Activated naive CD4-positive, alpha-beta T cell treated with anti-CD3 and anti-CD28 coated beads, Interleukin-2, amount 50 U/mL, for 72 hours (primary cell): ENCODE data around the gene REEP2. TPM values are rescaled to one million over a fixed set of nuclear protein-coding genes. Genes with fewer than 3 reads are reported as not detected.

Source experiments
- ATAC-seq, 2 donors: fragments of 150-1000 bp; cut with Tn5 transposase; 2 replicates each; pipeline ENCODE4 v1.10.0; 2021; ENCODE audit warnings: mild to moderate bottlenecking in 2 of 2, moderate library complexity in 2 of 2
- DNase-seq, 2 donors: peaks; one replicate each; pipeline ENCODE4 v3.0.0; 2021 to 2022; ENCODE audit warnings: low spot score in 2 of 2
- H3K27ac Mint-ChIP-seq, 2 donors: one replicate each; pipeline ENCODE4 v1.8.0; 2022; ENCODE audit warnings: mild to moderate bottlenecking in 2 of 2, mixed read lengths in 2 of 2
- H3K36me3 Mint-ChIP-seq, 2 donors: one replicate each; pipeline ENCODE4 v1.8.0; 2022; ENCODE audit warnings: mixed read lengths in 2 of 2
- H3K9me3 Mint-ChIP-seq, 2 donors: one replicate each; pipeline ENCODE4 v1.8.0; 2022; ENCODE audit warnings: mixed read lengths in 2 of 2
- total RNA-seq, 2 donors: library from RNA; stranded (reverse); gene quantifications; one replicate each; pipeline ENCODE4 v1.2.3, GENCODE V29; 2022

The REEP2 gene
- total RNA-seq, 2 donors from 2014 or later: 1.3 to 5.9 TPM

- peak overlapping the region; percentile 38 to 90 for H3K27ac Mint-ChIP-seq
- DNase-seq: no peak
- peaks cover 0 to 8% of the 10 kb centered on the region in 2 donors for H3K36me3 Mint-ChIP-seq
- peaks cover 0 to 4% of the 10 kb centered on the region in 2 donors for H3K9me3 Mint-ChIP-seq
- ATAC-seq: no peak
Observed at GRCh38 chr5:138460032-138460693, 21.3 kb downstream of the REEP2 start.

GRCh38 chr5:138461343-138462125 is 22.7 kb downstream of the REEP2 start:
- H3K36me3 Mint-ChIP-seq: peaks cover 4 to 9% of the 10 kb centered on the region in 2 donors
- peak in 1 of 2 donors; percentile 4 for ATAC-seq
- no peak for DNase-seq
- peak overlapping the region in 1 of 2 donors; percentile 90 for H3K27ac Mint-ChIP-seq
- H3K9me3 Mint-ChIP-seq: peaks cover 0 to 4% of the 10 kb centered on the region in 2 donors

- DNase-seq (no peak), ATAC-seq (no peak)
- peak overlapping the region; percentile 87 to 96 for H3K27ac Mint-ChIP-seq
- H3K36me3 Mint-ChIP-seq: peaks cover 22 to 29% of the 10 kb centered on the region in 2 donors
- H3K9me3 Mint-ChIP-seq: peaks cover 0 to 4% of the 10 kb centered on the region in 2 donors
Observed at GRCh38 chr5:138463419-138464007, 24.7 kb downstream of the REEP2 start.

- DNase-seq (peak; percentile 95 to 97), ATAC-seq (peak; percentile 53 to 58)
- Mint-ChIP-seq H3K27ac (peak overlapping the region; percentile 87 to 96), H3K9me3 (peaks cover 0 to 3% of the 10 kb centered on the region in 2 donors), H3K36me3 (peaks cover 22 to 29% of the 10 kb centered on the region in 2 donors)
Observed at GRCh38 chr5:138464008-138464387, 25.1 kb downstream of the REEP2 start.

- no peaks in the 10 kb centered on the region for H3K9me3 Mint-ChIP-seq
- DNase-seq (peak; percentile 94 to 99), ATAC-seq (peak; percentile 73 to 77)
- H3K27ac Mint-ChIP-seq: peak overlapping the region; percentile 84 to 87
- H3K36me3 Mint-ChIP-seq: peaks cover 22 to 25% of the 10 kb centered on the region in 2 donors
Observed at GRCh38 chr5:138464388-138465260, 25.8 kb downstream of the REEP2 start.

- Mint-ChIP-seq H3K9me3 (no peaks in the 10 kb centered on the region), H3K36me3 (peaks cover 22 to 25% of the 10 kb centered on the region in 2 donors), H3K27ac (peak within 1 kb of the TSS; percentile 87 to 95)
- DNase-seq (peak; percentile 92 to 98), ATAC-seq (peak; percentile 64 to 70)
Observed at GRCh38 chr5:138465261-138466124, 26.6 kb downstream of the REEP2 start, which contains the start of gene EGR1. TSS of gene EGR1 (plus strand) at chr5:138465479. CDS start at chr5:138465762, 283 bp downstream.

GRCh38 chr5:138466125-138466899 is 27.5 kb downstream of the REEP2 start:
- peak overlapping the region; percentile 87 to 95 for H3K27ac Mint-ChIP-seq
- peaks cover 22 to 25% of the 10 kb centered on the region in 2 donors for H3K36me3 Mint-ChIP-seq
- ATAC-seq: no peak
- DNase-seq: no peak
- H3K9me3 Mint-ChIP-seq: no peaks in the 10 kb centered on the region

GRCh38 chr5:138466900-138467710 is 28.2 kb downstream of the REEP2 start:
- DNase-seq (no peak), ATAC-seq (no peak)
- Mint-ChIP-seq H3K27ac (peak overlapping the region; percentile 87 to 95), H3K36me3 (peaks cover 22 to 25% of the 10 kb centered on the region in 2 donors), H3K9me3 (no peaks in the 10 kb centered on the region)

GRCh38 chr5:138467711-138468132 is 28.9 kb downstream of the REEP2 start:
- H3K36me3 Mint-ChIP-seq: peaks cover 22 to 25% of the 10 kb centered on the region in 2 donors
- H3K9me3 Mint-ChIP-seq: no peaks in the 10 kb centered on the region
- DNase-seq: no peak
- peak overlapping the region; percentile 87 to 95 for H3K27ac Mint-ChIP-seq
- ATAC-seq: no peak

- H3K36me3 Mint-ChIP-seq: peaks cover 22 to 25% of the 10 kb centered on the region in 2 donors
- H3K27ac Mint-ChIP-seq: peak overlapping the region; percentile 87 to 92
- DNase-seq (no peak), ATAC-seq (no peak)
- no peaks in the 10 kb centered on the region for H3K9me3 Mint-ChIP-seq
Observed at GRCh38 chr5:138468133-138468965, 29.5 kb downstream of the REEP2 start.

- no peak for DNase-seq
- no peaks in the 10 kb centered on the region for H3K9me3 Mint-ChIP-seq
- peak overlapping the region; percentile 32 to 87 for H3K27ac Mint-ChIP-seq
- H3K36me3 Mint-ChIP-seq: peaks cover 22 to 25% of the 10 kb centered on the region in 2 donors
- no peak for ATAC-seq
Observed at GRCh38 chr5:138468966-138469539, 30.2 kb downstream of the REEP2 start.

GRCh38 chr5:138469540-138470321 is 30.9 kb downstream of the REEP2 start:
- peak overlapping the region; percentile 87 to 92 for H3K27ac Mint-ChIP-seq
- H3K36me3 Mint-ChIP-seq: peaks cover 22 to 25% of the 10 kb centered on the region in 2 donors
- H3K9me3 Mint-ChIP-seq: no peaks in the 10 kb centered on the region
- ATAC-seq (no peak), DNase-seq (no peak)
